Loucy (cell line): ENCODE measurements around the gene SSBP3.

Experiments used
- H2AFZ ChIP-seq: fragments of 200-600 bp; sonication (generic); 2 replicates; pipeline ENCODE4 v1.6.0; 2016; ENCODE audit warnings: antibody characterized with exemption, mild to moderate bottlenecking, low read length, moderate library complexity
- H3F3A ChIP-seq: fragments of 200-600 bp; 2 replicates; pipeline ENCODE4 v1.6.0; 2016; ENCODE audit warnings: antibody characterized with exemption, low read depth, mild to moderate bottlenecking
- H3K27me3 ChIP-seq: fragments of 200-600 bp; sonication (generic); 2 replicates; pipeline ENCODE4 v1.6.1; 2014; ENCODE audit warnings: low read length, mild to moderate bottlenecking; ENCODE audit not compliant: insufficient read depth, poor library complexity, severe bottlenecking
- H3K36me3 ChIP-seq: fragments of 200-600 bp; sonication (generic); 2 replicates; pipeline ENCODE4 v1.6.1; 2016; ENCODE audit warnings: low read length; ENCODE audit not compliant: insufficient read depth
- H3K4me1 ChIP-seq: fragments of 200-600 bp; sonication (generic); 2 replicates; pipeline ENCODE4 v1.5.1; 2014; ENCODE audit warnings: low read length, mild to moderate bottlenecking; ENCODE audit not compliant: insufficient read depth, poor library complexity, severe bottlenecking
- H3K4me2 ChIP-seq: fragments of 200-600 bp; sonication (generic); 2 replicates; pipeline ENCODE4 v1.6.0; 2014; ENCODE audit warnings: antibody characterized with exemption, low read length, low read depth, mild to moderate bottlenecking; ENCODE audit not compliant: poor library complexity, severe bottlenecking
- H3K4me3 ChIP-seq: fragments of 200-600 bp; sonication (generic); 2 replicates; pipeline ENCODE4 v1.5.1; 2014; ENCODE audit warnings: low read length, mild to moderate bottlenecking, mixed read lengths; ENCODE audit not compliant: poor library complexity, severe bottlenecking
- H3K79me2 ChIP-seq: fragments of 200-600 bp; sonication (generic); 2 replicates; pipeline ENCODE4 v1.6.1; 2014; ENCODE audit warnings: low read length; ENCODE audit not compliant: insufficient read depth
- H3K9ac ChIP-seq: fragments of 200-600 bp; sonication (generic); 2 replicates; pipeline ENCODE4 v1.6.0; 2014; ENCODE audit warnings: mild to moderate bottlenecking, low read depth, low read length, moderate library complexity; ENCODE audit not compliant: poor library complexity, severe bottlenecking
- H3K9me2 ChIP-seq: fragments of 200-600 bp; sonication (generic); replicated peaks from 2 replicates; pipeline ENCODE4 v1.6.1; 2016; ENCODE audit warnings: low read depth, low read length, mixed read lengths
- H3K9me3 ChIP-seq: fragments of 200-600 bp; sonication (generic); 2 replicates; pipeline ENCODE4 v1.6.1; 2014; ENCODE audit warnings: mild to moderate bottlenecking, antibody characterized with exemption, low read length, low read depth; ENCODE audit not compliant: insufficient read depth
- H4K20me1 ChIP-seq: fragments of 200-600 bp; sonication (generic); 2 replicates; pipeline ENCODE4 v1.6.0; 2014; ENCODE audit warnings: antibody characterized with exemption, low read length, mild to moderate bottlenecking; ENCODE audit not compliant: insufficient read depth, poor library complexity, severe bottlenecking
- CTCF ChIP-seq: fragments of 200-600 bp; sonication (generic); conservative IDR thresholded peaks from 2 replicates; pipeline ENCODE4 v1.5.1; 2014; ENCODE audit warnings: mild to moderate bottlenecking, antibody characterized with exemption, low read length
- EZH2phosphoT487 ChIP-seq: fragments of 200-600 bp; IDR thresholded peaks from 2 replicates; pipeline ENCODE4 v1.6.1; 2018; ENCODE audit warnings: antibody characterized with exemption, mild to moderate bottlenecking, moderate library complexity, borderline replicate concordance

Gene SSBP3

GRCh38 chr1:54230507-54231339 is 175.5 kb downstream of the SSBP3 start:
- H4K20me1 ChIP-seq, result no peaks in the 10 kb centered on the region
- H3K9me2 ChIP-seq, result no peaks in the 10 kb centered on the region
- no peaks in the 10 kb centered on the region for H3K9me3 ChIP-seq
- no peak overlapping the region for H3K4me2 ChIP-seq
- H3F3A ChIP-seq, result no peaks in the 10 kb centered on the region
- no peaks in the 10 kb centered on the region for H3K4me1 ChIP-seq
- H3K4me3 ChIP-seq, result no peak overlapping the region
- no peaks in the 10 kb centered on the region for H3K79me2 ChIP-seq
- no peak for TF ChIP-seq EZH2phosphoT487
- no peak for TF ChIP-seq CTCF
- H2AFZ ChIP-seq, result no peak overlapping the region
- no peaks in the 10 kb centered on the region for H3K27me3 ChIP-seq
- peaks cover 10% of the 10 kb centered on the region; the same call in 1 of the 2 replicates for H3K36me3 ChIP-seq
- H3K9ac ChIP-seq, result no peak overlapping the region

GRCh38 chr1:54229281-54229891 is 176.8 kb downstream of the SSBP3 start:
- Histone ChIP-seq H3K36me3 (peaks cover 18% of the 10 kb centered on the region; the same call in 1 of the 2 replicates), H4K20me1 (no peaks in the 10 kb centered on the region), H3F3A (no peaks in the 10 kb centered on the region), H3K79me2 (no peaks in the 10 kb centered on the region), H3K9ac (no peak overlapping the region), H2AFZ (no peak overlapping the region), H3K4me2 (no peak overlapping the region), H3K4me1 (no peaks in the 10 kb centered on the region), H3K27me3 (no peaks in the 10 kb centered on the region), H3K9me2 (no peaks in the 10 kb centered on the region), H3K9me3 (no peaks in the 10 kb centered on the region), H3K4me3 (no peak overlapping the region)
- TF ChIP-seq CTCF (no peak), EZH2phosphoT487 (no peak)

- H3K4me2 ChIP-seq, result no peak overlapping the region
These were observed 177.5 kb downstream of the SSBP3 start for GRCh38 chr1:54228638-54229079.

More at GRCh38 chr1:54228638-54229079, 177.5 kb downstream of the SSBP3 start:
- no peaks in the 10 kb centered on the region for H4K20me1 ChIP-seq
- TF ChIP-seq CTCF (no peak), EZH2phosphoT487 (no peak)
- H2AFZ ChIP-seq, result no peak overlapping the region
- H3K36me3 ChIP-seq, result peaks cover 18% of the 10 kb centered on the region; the same call in 1 of the 2 replicates
- H3K79me2 ChIP-seq, result no peaks in the 10 kb centered on the region
- no peak overlapping the region for H3K9ac ChIP-seq
- H3K9me3 ChIP-seq, result no peaks in the 10 kb centered on the region
- H3K27me3 ChIP-seq, result no peaks in the 10 kb centered on the region
- no peak overlapping the region for H3K4me3 ChIP-seq
- H3K4me1 ChIP-seq, result no peaks in the 10 kb centered on the region
- no peaks in the 10 kb centered on the region for H3K9me2 ChIP-seq
- no peaks in the 10 kb centered on the region for H3F3A ChIP-seq
